Measurements from ENCODE around the gene PCP2. TPM values are rescaled to one million over a fixed set of nuclear protein-coding genes. Genes with fewer than 3 reads are reported as not detected.

The PCP2 gene
- total RNA-seq, 2 donors from 2014 or later, result not detected

DNA sequence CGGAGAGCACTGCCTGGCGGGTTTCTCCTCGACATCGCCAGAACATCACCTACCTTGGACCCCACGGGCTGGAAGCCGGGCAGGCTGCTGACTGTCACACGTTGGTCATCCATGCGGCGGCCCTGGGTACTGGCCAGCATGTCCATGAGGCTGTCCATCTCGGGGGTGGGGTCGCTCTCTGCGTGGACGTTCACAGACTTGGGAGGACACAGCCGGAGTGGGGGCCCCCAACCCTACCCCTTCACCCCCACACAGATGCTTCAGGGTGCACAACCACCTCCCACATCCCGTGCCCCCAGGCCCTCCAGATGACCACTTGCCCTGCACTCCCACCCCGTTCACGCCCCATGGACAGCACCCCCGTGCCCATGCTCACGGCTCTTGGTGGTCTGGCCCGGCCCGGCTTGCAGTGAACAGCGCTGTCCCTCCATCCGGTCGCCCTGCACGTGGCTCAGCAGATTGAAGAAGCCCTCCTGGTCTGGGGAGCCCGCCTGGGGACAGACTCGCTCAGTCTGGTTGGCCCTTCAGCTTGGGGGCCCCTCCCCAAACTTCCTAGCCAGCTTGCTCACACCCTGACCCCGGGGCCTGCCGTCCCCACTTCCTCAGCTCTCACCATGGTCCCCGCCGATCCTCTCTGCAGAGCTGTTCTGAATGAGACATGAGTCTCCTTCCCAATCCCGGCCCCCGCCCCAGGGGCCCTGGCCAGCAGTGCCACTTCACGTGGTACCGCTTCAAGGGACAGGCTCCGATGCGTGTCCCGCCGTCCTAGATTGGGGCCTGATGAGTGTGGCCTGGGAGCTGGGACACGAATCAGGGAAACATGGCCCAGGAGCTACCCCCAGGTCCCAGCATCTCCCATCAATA lies 947 bp downstream of the PCP2 start:
- Histone ChIP-seq H3K27ac (no peak overlapping the region), H3K4me3 (no peak overlapping the region), H3K36me3 (replicated peaks in 1 of 2; ENCODE audit: insufficient read depth in 1 of 2, low read depth in 2 of 2) (no peaks in the 10 kb centered on the region), H3K27me3 (no peaks in the 10 kb centered on the region), H3K9me3 (no peaks in the 10 kb centered on the region), H3K4me1 (peaks cover 52% of the 10 kb centered on the region)
- intact Hi-C loops (cut with DNase I), result no loop called here
- no peak for TF ChIP-seq POLR2A (IDR thresholded peaks at IDR 0.05)
- TF ChIP-seq, protein P1, sequence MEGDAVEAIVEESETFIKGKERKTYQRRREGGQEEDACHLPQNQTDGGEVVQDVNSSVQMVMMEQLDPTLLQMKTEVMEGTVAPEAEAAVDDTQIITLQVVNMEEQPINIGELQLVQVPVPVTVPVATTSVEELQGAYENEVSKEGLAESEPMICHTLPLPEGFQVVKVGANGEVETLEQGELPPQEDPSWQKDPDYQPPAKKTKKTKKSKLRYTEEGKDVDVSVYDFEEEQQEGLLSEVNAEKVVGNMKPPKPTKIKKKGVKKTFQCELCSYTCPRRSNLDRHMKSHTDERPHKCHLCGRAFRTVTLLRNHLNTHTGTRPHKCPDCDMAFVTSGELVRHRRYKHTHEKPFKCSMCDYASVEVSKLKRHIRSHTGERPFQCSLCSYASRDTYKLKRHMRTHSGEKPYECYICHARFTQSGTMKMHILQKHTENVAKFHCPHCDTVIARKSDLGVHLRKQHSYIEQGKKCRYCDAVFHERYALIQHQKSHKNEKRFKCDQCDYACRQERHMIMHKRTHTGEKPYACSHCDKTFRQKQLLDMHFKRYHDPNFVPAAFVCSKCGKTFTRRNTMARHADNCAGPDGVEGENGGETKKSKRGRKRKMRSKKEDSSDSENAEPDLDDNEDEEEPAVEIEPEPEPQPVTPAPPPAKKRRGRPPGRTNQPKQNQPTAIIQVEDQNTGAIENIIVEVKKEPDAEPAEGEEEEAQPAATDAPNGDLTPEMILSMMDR (IDR thresholded peaks at IDR 0.05), result no peak
- WGBS, 2 donors, result 83 to 91% methylated on average over 16 to 38 of the region's 40 CpGs
- DNase-seq (no peak), ATAC-seq (no peak)

DNA sequence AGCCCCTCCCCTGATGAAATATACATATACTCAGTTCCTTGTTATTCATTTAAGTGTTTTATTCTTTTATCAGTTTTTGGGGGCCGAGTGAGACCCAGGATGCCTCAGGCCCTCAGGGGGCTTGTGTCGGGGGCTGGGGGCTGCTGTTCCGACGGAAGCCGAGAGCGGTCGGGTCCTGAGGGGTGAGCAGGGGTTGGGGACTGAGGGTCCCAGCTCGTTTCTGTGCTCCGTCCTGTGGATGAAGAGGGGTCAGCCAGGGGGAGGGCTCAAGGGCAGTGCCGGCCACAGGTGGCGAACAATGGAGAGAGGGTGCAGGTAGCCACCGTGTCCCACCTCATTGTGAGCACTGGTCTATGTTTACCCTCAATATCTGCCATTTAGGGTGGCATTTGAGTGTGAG lies 1.9 kb downstream of the PCP2 start:
- WGBS, 2 donors, result 83 to 93% methylated on average over 11 to 12 of the region's 12 CpGs
- Histone ChIP-seq H3K4me3 (no peak overlapping the region), H3K27me3 (no peaks in the 10 kb centered on the region), H3K9me3 (no peaks in the 10 kb centered on the region), H3K27ac (no peak overlapping the region), H3K36me3 (replicated peaks in 1 of 2; ENCODE audit: insufficient read depth in 1 of 2, low read depth in 2 of 2) (no peaks in the 10 kb centered on the region), H3K4me1 (peaks cover 50% of the 10 kb centered on the region)
- intact Hi-C loops (cut with DNase I), result no loop called here
- no peak for TF ChIP-seq POLR2A (IDR thresholded peaks at IDR 0.05)
- TF ChIP-seq, protein P1 (IDR thresholded peaks at IDR 0.05), result no peak
- DNase-seq (no peak), ATAC-seq (no peak)

DNA sequence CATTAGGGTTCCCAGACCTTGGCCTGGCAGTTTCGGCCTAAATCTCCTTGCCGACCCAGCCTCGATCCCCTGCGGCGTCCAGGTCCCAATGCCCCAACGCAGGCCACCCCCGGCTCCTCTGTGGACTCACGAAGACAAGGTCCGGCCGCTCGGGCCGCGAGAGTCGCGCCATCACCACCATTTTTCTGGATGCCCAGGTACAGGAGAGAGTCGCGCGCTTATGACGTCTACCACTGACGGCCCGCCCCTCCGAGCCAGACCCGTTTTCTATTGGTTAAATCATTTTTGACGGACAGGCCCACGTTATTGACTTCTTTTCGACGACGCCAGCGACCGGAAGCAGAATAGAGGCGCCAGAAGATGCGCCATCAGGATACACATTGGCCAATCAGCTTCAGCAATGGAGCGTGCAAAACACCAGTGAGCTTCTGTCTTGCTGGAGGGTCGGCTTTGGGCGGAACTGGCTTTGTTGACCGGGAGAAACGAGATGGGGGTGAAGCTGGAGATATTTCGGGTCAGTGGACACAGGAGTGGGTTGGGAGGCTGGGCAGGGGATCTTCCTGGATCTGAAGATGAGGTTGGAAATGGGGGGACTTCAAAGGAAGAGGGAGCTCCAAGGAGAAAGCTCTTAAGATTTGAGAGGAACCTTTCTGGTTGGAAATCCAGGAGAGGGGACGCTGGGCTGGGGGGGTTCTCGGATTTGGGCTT lies 4.0 kb downstream of the PCP2 start, which contains the start of the genes PET100 and XAB2:
TSS of gene PET100 (plus strand) at position 447 of the 708 bp plus-strand sequence. CDS start at position 488, 41 bp downstream.
TSS of gene XAB2 (minus strand) at position 199 of the 708 bp plus-strand sequence. CDS start at position 181, 18 bp downstream.
- Histone ChIP-seq H3K9me3 (no peaks in the 10 kb centered on the region), H3K4me1 (peaks cover 32% of the 10 kb centered on the region), H3K27ac (peak within 1 kb of the TSS; percentile 62 to 85 (median 76)), H3K27me3 (no peaks in the 10 kb centered on the region), H3K36me3 (replicated peaks in 1 of 2; ENCODE audit: insufficient read depth in 1 of 2, low read depth in 2 of 2) (peaks cover 0 to 4% of the 10 kb centered on the region in 2 donors), H3K4me3 (peak within 1 kb of the TSS; percentile 90 to 91)
- intact Hi-C loops (cut with DNase I), result no loop called here
- DNase-seq (peak; percentile 97 to 99 (median 98)), ATAC-seq (peak; percentile 99)
- 0% methylated on average over 18 to 40 of the region's 40 CpGs for WGBS, 2 donors
- TF ChIP-seq POLR2A (IDR thresholded peaks at IDR 0.05), result peak; percentile 25 to 80 (median 72)
- TF ChIP-seq, protein P1 (IDR thresholded peaks at IDR 0.05), result no peak

DNA sequence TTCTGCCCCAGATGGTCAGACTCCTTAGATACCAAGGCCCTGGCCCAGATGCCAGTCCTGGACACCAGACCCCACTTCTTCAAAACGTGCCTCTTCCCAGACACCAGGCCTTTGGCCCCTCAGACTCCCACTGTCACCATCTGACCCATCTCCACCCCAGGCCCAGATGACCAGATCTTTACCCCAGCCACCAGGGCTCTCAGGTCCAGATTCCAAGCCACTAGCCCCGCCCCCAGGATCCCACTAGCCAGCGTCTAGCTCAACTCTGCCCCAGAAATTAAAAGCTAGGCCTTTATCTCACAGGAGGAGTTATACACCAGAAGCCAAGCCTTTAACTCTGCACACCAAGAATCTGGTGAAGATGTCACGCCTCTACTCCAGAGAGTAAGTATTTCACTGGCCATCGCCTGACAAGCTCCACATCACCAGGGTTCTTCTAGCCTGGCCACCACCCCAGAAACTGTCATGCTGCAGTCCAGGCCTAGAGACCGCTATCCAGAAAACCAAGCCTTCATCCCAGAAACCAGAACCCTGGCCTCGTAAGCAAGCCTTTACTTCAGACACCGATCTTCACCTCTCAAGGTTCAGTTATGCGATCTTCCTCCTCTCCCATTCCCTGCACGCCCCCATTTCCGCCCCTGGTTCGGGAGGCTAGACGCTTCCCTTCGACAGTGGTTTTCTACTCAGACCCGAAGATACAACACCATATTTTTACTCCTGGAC lies 4.8 kb downstream of the PCP2 start:
- Histone ChIP-seq H3K27me3 (no peaks in the 10 kb centered on the region), H3K9me3 (no peaks in the 10 kb centered on the region), H3K4me1 (peaks cover 31% of the 10 kb centered on the region), H3K4me3 (peak overlapping the region; percentile 90 to 91), H3K27ac (peak overlapping the region; percentile 58 to 85 (median 76)), H3K36me3 (replicated peaks in 1 of 2; ENCODE audit: insufficient read depth in 1 of 2, low read depth in 2 of 2) (peaks cover 0 to 4% of the 10 kb centered on the region in 2 donors)
- ATAC-seq (no peak), DNase-seq (no peak)
- 1 to 2% methylated on average over 15 of the region's 15 CpGs for WGBS, 2 donors
- TF ChIP-seq, protein P1 (IDR thresholded peaks at IDR 0.05), result no peak
- TF ChIP-seq POLR2A (IDR thresholded peaks at IDR 0.05), result no peak
- intact Hi-C loops (cut with DNase I), result no loop called here

Data from body of pancreas (tissue), 4 donors.